G401 (cell line): ENCODE data around the gene TIMP1. TPM values are rescaled to one million over a fixed set of nuclear protein-coding genes. Genes with fewer than 3 reads are reported as not detected.
A peak's percentile ranks its signal among the peaks of the same experiment; 100 is the strongest.

Experiments
- DNase-seq: peaks from one replicate; pipeline ENCODE4 v3.0.0-alpha.2; 2015; ENCODE audit warnings: low spot score
- in situ Hi-C: cut with HindIII; loops from 2 replicates; pipeline ENCODE4 v1.10.0; 2016; ENCODE audit warnings: low sequenced_read_pairs, mixed read lengths
- total RNA-seq: library from RNA; depleted of rRNA; stranded (reverse); fragments of >200 nt; shearing (Covaris generic); gene quantifications from 2 replicates; pipeline ENCODE4 v1.2.3, GENCODE V29; 2014; rRNA removed

Gene TIMP1
- 43.0 and 56.7 TPM in 2 replicates for total RNA-seq

DNA sequence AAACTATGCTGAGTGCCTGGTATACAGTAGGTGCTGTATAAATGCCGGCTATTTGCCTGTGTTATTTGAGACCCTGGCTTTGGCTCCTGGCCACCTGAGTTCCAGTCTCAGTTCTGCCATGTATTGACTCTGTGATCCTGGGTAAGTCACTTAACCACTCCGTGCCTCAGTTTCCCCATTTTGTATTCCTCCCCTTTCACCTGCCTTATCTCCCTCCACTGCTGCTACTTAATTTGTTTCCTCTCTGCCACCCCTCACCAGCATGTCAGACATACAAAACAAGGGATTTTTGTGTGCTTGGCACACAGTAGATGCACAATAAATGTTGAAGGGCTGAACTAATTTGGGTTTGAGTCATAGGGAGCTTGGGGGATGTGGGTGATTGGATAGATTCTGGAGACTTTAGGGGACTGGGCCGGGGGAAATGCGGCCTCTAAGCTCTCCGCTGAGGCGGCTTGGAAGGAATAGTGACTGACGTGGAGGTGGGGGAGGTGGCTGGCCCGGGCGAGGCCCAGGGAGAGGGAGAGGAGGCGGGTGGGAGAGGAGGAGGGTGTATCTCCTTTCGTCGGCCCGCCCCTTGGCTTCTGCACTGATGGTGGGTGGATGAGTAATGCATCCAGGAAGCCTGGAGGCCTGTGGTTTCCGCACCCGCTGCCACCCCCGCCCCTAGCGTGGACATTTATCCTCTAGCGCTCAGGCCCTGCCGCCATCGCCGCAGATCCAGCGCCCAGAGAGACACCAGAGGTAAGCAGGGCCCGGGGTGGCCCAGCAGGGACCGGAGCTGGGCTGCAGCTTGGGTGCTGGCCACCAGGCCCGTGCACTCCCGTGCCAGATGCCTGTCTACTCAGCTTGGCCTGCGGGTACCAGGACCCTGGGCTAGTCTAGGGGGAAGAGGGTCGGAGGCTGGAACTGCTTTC, at the start of gene TIMP1:
Gene TIMP1, plus strand, starts transcription at position 706 of the 917 bp plus-strand sequence. CDS start 980 bp downstream, outside the sequence.
- DNase-seq: peak; percentile 68
- in situ Hi-C loops: no loop called here

DNA sequence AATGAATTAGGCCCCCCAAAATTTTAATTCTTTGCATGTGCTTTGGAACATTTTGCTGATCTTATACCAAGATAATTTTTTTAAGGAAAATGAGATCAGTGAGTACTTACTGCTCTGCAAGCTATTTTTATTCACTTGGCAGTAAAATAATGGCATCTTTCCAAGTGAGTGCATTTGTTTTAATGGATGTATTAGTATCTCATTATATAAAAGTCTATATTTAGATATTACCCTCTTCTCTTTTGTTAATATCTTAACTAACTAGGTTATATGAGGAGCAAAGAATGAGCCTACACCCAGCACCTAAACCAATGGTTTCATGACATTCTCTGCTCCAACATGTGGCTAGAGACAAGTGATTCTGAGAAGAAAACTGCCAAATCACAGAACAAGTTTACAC, 42.4 kb upstream of the TIMP1 start:
- in situ Hi-C loops: no loop called here
- peak; percentile 40 for DNase-seq

DNA sequence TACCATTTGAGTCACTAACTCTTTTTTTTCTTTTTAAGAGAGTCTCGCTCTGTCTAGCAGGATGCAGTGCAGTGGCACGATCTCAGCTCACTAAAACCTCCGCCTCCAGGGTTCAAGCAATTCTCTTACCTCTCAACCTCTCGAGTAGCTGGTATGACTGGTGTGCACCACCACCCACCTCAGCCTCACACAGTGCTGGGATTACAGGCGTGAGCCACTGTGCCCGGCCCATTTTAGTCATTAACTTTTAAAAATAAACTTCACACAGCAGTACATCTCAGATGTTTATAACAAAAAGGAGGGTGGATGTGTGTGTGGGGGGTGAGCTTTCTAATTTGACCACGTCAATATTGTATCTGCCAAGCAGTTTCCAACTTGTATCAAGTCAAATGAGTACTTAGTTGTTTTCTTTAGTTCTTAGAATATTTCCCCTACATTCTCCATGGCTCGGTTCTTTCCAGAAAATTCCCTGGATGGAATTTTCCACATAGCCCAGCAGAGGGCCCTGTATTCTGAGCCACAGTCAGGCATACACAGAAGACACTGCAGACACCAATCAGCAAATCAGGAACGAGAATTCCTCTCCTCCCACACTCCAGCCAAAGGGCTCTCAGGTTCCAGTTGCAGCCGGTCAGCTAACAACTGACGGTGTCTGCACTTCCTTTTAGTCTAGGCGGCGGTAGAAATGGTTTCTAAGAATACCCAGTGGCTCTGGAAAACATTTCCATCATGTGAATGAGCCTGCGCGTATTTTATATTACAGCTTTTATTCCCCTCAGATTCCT, 41.3 kb upstream of the TIMP1 start:
- in situ Hi-C loops: no loop called here
- peak; percentile 94 for DNase-seq

DNA sequence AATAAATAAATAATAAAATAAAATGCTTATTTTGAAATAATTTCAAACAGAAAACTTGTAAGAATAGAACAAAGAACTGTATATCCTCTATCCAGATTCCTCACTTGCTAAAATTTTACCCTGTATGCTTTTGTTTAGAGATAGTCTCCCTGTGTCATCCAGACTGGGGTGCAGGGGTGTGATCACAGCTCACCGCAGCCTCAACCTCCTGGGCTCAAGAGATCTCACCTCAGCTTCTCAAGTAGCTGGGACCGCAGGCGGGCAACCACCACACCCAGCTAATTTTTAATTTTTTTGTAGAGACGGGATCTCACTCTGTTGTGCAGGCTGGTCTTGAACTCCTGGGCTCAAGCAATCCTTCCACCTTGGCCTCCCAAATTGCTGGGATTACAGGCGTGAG, 38.7 kb upstream of the TIMP1 start:
- in situ Hi-C loops: no loop called here

DNA sequence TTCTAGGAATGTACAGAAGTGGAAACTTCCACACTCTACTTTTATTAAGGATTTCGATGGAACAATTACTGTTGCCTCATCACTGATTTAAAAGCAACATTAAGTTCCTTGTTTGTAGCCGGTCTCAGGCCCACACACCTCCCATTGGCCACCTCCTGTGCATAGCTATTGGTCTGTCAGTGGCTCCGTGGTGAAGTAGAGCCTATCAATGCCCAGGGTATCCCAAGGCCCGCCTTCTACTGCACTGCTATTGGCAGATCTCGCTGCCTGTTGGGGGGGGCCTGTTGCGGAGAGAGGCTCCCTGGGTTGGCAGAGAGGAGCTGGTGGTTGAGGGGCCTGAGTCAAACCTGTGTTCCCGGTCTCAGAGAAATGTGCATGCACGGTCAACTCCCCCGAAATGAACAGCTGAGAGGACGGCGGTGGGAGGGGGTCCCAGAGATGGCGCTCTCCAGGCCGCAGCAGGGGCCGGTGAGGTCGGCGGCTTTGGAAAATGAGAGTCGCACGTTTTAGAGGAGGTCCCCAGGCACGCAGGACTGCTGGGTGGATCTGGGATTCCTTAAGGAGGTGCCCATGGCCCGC, 26.1 kb upstream of the TIMP1 start:
- in situ Hi-C loops: no loop called here
- peak; percentile 96 for DNase-seq

More for the DNA sequence above, 38.7 kb upstream of the TIMP1 start:
- DNase-seq: no peak

DNA sequence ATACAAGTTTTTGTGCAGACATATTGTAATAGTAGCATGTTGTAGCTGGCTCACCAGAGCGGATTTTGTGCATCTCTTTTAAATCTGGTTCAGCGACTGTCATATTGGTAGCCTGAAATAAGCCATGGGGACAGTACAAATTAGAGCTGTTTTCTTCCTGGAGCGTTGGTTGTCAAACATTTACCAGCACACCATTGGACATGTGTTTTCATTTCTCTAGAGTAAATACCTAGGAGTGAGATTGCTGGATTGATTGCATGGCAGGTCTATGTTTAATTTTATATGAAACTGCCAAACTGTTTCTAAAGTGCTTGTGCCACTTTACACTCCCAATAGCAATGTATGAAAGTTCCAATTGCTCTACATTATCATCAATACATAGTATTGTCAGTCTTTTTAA, 23.8 kb upstream of the TIMP1 start:
- in situ Hi-C loops: no loop called here

DNA sequence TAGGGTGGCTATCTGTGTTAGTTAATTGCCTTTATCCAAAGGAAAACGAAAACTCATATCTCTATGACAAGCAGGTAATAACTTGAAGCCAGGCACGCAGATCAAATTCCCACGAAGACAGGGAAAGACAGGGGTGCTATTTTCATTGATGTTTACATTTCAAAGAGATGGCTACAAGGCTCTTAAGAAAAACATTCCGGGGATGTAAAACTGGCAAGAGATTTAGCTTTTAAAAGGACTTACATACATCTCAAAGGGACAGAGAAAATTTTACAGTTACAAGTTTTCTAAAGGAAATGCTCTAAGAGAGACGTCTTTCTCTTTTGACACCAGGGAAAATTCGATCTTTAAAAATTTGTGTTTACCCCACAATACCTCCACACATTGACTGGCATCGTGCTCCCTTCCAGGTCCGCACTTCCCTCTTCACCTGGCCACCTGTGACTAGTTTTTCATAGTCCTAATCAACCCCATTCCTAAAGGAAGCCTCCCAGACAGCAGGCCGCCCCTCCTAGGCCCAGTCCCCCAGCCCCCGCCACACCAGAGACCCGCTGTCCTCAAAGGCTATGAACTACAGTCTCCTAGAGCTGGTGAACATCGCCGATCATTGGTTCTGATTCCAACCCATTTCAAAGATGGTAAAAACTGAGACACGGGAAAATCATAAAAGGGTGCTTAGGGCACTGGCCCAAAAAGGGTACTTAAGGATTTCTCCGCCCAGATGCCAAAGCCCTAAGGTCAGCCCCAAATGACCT, 21.9 kb upstream of the TIMP1 start:
- no peak for DNase-seq
- in situ Hi-C loops: no loop called here

More for the DNA sequence above, 23.8 kb upstream of the TIMP1 start:
- DNase-seq: no peak

DNA sequence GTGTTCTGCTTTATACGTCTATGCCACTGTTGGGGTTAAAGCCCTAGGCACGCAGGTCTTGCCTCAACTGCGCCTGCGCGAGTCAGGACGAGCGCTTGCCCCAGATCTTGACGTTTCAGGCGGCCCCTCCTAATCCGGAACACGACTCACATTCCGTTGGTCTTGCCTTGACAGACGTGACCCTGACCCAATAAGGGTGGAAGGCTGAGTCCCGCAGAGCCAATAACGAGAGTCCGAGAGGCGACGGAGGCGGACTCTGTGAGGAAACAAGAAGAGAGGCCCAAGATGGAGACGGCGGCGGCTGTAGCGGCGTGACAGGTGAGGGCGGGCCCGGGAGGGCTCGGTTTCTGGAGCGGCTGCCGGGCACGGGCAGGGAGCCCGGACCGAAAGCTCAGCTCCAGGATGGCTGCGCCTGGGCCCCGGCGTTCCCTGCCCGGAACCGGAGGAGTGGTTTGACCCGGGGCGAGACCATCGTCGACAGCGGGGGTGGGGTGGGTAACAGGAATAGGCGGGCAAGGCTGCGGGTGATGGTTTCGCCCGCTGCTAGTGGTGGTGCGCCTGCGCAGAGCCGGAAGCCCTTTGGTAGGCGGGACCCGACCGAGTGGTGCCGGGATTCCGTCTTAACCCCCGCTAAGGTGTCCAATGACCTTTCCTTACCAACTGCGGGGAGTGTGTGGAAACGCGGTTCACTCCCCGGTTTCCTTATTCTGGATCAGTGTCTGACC, 21.1 kb upstream of the TIMP1 start, which contains the start of gene ARAF:
Gene ARAF, plus strand, starts transcription at position 272 of the 725 bp plus-strand sequence. CDS start 1,763 bp downstream, outside the sequence.
- in situ Hi-C loops: no loop called here
- peak; percentile 98 for DNase-seq

DNA sequence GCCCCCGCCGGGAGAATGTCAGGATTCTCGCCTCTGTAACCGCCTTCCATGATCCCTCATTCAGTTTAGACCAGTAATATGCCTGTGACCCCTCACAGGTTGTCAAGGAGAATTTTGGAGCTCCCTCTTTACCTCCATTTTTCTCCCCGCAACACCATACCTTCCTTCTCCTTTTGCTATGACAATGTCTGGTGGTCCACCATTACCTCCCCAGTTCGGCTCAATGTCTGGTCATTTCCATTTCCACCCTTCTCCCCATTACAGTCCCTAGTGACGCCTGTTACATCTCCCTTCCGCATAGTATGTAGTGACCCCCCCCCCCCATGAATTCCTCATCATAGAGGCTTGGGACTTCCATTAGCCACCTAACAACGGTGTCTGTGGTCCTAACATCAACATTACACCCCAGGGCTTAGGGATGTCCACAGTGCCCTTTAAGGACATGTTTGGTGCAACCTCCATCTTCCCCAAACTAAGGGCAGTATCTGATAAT, 20.5 kb upstream of the TIMP1 start:
- in situ Hi-C loops: no loop called here
- no peak for DNase-seq

DNA sequence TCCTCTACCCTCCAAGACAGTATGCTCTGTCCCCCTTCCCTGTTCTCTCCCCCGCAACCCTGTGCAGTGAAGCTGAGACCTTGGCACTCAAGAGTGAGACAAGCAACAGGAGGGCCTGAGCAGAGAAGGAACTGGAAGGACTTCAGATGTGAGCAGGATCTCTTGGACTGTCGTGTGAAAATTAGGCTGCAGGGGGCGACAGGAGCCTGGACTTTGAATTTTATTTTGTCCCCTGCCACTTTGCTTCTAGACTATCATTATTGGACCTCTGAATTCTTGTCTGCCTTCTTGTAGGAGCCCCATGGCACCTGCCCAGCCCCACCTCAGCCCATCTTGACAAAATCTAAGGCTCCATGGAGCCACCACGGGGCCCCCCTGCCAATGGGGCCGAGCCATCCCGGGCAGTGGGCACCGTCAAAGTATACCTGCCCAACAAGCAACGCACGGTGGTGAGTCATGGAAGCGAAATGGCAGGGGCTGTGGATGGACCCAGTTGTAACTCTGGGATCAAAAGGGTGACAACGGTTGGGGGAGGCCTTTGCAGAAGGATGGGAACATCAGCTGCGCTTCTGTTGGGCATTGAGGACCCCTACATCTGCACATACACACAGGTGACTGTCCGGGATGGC, 19.5 kb upstream of the TIMP1 start:
- in situ Hi-C loops: no loop called here

DNA sequence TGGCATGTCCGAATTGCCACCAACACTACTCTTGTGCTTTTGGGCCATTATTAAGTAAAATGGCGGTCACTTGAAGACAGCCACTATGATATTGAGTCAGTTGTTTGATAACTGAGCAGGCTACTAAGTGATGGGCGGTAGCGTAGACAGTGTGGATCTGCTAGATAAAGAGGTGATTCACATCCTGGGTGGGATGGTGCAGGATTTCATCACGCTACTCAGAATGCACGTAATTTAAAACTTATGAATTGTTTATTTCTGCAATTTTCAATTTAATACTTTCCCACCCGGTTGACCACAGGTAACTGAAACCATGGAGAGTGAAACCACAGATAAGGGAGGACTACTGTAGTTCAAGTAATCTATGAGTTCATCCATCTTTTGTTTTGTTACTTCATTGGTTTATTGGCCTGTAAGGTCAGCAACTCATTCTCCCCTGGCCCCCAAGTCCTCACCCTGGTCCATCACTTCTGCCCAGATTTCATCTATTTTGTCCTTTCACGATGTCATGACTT, 18.4 kb upstream of the TIMP1 start:
- DNase-seq: no peak
- in situ Hi-C loops: no loop called here

More for the DNA sequence above, 19.5 kb upstream of the TIMP1 start:
- peak; percentile 56 for DNase-seq

DNA sequence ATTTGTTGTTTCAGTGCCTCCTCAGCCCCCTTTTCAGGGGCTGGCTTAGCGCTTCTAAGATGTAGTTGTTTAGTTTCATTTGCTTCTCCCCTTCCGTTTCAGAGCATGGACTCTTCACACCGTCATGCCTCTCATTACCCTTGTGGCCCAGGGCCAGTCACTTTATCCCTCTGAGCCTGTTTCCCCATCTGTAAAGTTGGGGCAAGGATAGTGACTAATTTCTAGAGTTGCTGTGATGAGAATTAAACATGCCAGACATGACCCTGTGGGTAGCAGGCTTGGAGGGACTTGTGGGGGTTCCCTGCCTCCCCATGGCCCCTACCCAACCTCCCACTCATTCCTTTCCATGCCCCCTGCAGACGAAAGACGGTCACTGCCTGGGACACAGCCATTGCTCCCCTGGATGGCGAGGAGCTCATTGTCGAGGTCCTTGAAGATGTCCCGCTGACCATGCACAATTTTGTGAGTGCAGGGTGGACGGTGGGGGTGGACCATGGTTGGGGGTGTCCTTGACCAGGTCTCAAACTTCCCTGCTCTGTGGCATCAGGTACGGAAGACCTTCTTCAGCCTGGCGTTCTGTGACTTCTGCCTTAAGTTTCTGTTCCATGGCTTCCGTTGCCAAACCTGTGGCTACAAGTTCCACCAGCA, 17.7 kb upstream of the TIMP1 start:
- no peak for DNase-seq
- in situ Hi-C loops: no loop called here

DNA sequence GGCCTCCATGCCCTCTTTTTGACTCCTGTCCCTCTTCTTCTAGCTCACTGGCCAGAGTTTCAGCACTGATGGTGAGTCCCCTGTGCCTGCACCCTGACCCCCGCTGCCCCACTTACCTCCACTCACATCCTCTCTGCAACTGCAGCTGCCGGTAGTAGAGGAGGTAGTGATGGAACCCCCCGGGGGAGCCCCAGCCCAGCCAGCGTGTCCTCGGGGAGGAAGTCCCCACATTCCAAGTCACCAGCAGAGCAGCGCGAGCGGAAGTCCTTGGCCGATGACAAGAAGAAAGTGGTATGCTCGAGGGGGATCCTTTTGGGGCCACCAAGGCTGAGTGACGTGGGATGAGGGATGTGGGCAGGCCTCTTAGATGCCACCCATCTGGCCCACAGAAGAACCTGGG, 15.4 kb upstream of the TIMP1 start:
- in situ Hi-C loops: no loop called here
- no peak for DNase-seq

DNA sequence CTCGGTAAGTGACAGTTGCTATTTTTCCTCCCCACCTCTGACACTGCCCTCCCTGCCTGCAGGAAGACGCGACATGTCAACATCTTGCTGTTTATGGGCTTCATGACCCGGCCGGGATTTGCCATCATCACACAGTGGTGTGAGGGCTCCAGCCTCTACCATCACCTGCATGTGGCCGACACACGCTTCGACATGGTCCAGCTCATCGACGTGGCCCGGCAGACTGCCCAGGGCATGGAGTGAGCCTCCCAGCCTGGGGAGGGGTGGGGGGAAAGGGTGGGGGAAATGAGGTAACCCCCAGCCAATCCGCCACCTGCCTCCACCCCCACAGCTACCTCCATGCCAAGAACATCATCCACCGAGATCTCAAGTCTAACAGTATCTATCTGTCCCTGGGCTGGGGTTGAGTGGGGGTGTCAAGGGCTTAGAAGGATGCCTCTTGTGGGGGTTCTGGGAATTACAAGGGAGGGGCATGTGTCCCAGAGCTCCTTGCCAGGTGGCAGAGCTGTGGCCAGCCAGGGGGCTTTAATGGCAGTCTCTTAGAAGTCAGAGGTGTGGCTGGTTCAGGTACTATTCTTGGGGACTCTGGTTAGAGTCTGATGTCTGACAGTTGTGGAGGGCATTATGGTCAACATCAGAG, 13.5 kb upstream of the TIMP1 start:
- DNase-seq: no peak
- in situ Hi-C loops: no loop called here

DNA sequence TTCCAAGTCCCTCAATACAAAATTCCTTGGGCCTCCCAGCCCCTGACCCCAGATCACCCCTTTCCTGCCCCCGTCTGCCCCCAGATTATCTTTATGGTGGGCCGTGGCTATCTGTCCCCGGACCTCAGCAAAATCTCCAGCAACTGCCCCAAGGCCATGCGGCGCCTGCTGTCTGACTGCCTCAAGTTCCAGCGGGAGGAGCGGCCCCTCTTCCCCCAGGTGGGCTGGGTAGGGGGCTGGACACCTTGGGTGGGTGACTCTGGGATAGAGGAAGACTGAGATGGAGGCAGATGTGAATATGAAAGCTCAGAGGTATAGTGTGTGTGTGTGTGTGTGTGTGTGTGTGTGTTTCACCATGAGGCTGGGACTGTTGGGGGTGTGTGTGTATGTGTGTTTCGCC, 11.4 kb upstream of the TIMP1 start:
- DNase-seq: no peak
- in situ Hi-C loops: no loop called here

DNA sequence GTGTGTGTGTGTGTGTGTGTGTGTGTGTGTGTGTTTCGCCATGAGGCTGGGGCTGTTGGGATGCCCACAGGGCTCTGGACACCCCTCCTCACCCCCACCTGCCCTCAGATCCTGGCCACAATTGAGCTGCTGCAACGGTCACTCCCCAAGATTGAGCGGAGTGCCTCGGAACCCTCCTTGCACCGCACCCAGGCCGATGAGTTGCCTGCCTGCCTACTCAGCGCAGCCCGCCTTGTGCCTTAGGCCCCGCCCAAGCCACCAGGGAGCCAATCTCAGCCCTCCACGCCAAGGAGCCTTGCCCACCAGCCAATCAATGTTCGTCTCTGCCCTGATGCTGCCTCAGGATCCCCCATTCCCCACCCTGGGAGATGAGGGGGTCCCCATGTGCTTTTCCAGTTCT, 11.0 kb upstream of the TIMP1 start:
- DNase-seq: no peak
- in situ Hi-C loops: no loop called here

DNA sequence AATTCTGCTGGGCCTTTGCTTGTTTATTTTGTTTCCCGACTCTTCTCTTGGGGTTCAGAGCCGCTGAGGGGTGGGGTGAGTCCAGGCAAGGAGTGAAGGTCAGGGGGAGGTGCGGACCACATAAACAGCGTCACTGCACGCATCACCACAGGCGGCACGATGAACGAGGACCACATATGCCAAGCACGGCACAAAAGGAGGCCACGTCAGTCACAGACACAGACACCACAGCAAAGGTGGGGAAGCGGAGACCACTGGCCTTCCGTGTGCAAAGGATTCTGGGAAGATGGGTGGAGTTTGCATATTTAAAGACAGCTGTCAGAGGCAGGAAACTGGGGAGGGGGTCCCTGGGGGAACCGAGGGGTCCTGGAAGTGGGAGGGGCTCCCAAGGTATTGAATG, 10.3 kb upstream of the TIMP1 start:
- no peak for DNase-seq
- in situ Hi-C loops: no loop called here
